ENCODE measurements around the gene ITGB4. TPM values are rescaled to one million over a fixed set of nuclear protein-coding genes. Genes with fewer than 3 reads are reported as not detected.
A peak's percentile ranks its signal among the peaks of the same experiment; 100 is the strongest.

The ITGB4 gene
- total and polyA plus RNA-seq, 9 of the 15 experiments (the other 6 are each of a cell fraction or from before 2014, with no cell fraction given), result 0.05 to 2.8 (median 0.76) TPM; not detected in 3

GRCh38 chr17:75764711-75765421, 43.6 kb downstream of the ITGB4 start, which contains the start of gene GALK1 (continued):
- TF ChIP-seq E2F8 (IDR thresholded peaks at IDR 0.05; ENCODE audit: low read depth, partially characterized antibody) (peak; percentile 46), NR1H2 (CRISPR knock-in tag; IDR thresholded peaks at IDR 0.05) (no peak), PRPF4 (IDR thresholded peaks at IDR 0.05; ENCODE audit: insufficient read depth, low read depth, low read length, poor library complexity, severe bottlenecking) (no peak), CC2D1A (IDR thresholded peaks at IDR 0.05) (no peak; the same call in 1 of the 2 replicates), HDAC2 (IDR thresholded peaks at IDR 0.05) (no peak), KLF6 (CRISPR knock-in tag; IDR thresholded peaks at IDR 0.05; ENCODE audit: borderline replicate concordance) (no peak), IRF9 (tag; IDR thresholded peaks at IDR 0.05) (no peak), JUND (IDR thresholded peaks at IDR 0.05; ENCODE audit: borderline replicate concordance, low read depth, low read length) (peak; percentile 29; the same call in 1 of the 2 replicates), JUND (tag; IDR thresholded peaks at IDR 0.05; ENCODE audit: borderline replicate concordance, low read depth, low read length) (no peak), HMBOX1 (IDR thresholded peaks at IDR 0.05) (no peak), TGIF2 (CRISPR knock-in tag; IDR thresholded peaks at IDR 0.05) (no peak), HDAC8 (tag; IDR thresholded peaks at IDR 0.05) (0 out of 2 replicates have a peak, but pooled peaks have one; percentile 39), CHCHD3 (CRISPR knock-in tag; IDR thresholded peaks at IDR 0.05) (no peak), FOXM1 (IDR thresholded peaks at IDR 0.05; ENCODE audit: low read depth) (no peak), FOXM1 (CRISPR knock-in tag; IDR thresholded peaks at IDR 0.05; ENCODE audit: low read depth) (peak; percentile 69; the same call in 1 of the 2 replicates), SMC3 (conservative IDR thresholded peaks at IDR 0.05; ENCODE audit: insufficient read depth, low read depth, low read length) (peak; percentile 28; the same call in 1 of the 2 replicates), RNF219 (CRISPR knock-in tag; IDR thresholded peaks at IDR 0.05) (no peak), DEAF1 (CRISPR knock-in tag; IDR thresholded peaks at IDR 0.05) (peak; percentile 57), TAL1 (IDR thresholded peaks at IDR 0.05) (no peak), LARP7 (IDR thresholded peaks at IDR 0.05) (no peak)

Data from K562 (cell line).